GM12801 (cell line): ENCODE measurements around the gene GNAQ.

Experiments
- CTCF ChIP-seq: IDR thresholded peaks from one replicate; pipeline ENCODE4 v1.5.1; 2011; ENCODE audit warnings: control low read depth; ENCODE audit not compliant: insufficient read length; ENCODE audit errors: extremely low read depth

Gene GNAQ

DNA sequence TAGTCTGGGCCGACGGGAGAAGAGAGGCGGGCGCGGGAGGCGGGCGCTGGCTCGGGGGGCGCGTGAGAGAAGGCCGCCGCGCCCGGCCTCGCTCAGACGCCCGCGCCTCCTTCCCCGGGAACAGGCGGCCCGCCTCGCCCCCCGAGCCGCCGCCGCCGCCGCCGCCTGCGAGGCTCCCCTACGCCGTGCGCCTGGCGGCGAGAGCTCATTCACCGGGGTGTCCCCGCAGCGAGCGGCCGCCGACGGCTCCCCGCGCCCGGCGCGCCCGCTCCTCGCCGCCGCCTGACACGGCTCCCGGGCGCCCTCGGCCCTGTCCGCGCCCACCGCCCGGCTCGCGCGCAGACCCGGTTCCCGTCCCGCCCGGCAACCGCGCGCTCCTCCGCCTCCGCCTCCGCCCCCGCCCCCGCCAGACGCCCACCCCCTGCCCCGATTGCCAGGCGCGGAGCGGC, at the start of gene GNAQ:
Gene GNAQ (minus strand): TSS at position 368 of the 449 bp plus-strand sequence. CDS start 576 bp downstream, outside the sequence.
- no peak for TF ChIP-seq CTCF

- TF ChIP-seq CTCF, result no peak
Measured at GRCh38 chr9:78074385-78075291, 43.0 kb upstream of the GNAQ start.

DNA sequence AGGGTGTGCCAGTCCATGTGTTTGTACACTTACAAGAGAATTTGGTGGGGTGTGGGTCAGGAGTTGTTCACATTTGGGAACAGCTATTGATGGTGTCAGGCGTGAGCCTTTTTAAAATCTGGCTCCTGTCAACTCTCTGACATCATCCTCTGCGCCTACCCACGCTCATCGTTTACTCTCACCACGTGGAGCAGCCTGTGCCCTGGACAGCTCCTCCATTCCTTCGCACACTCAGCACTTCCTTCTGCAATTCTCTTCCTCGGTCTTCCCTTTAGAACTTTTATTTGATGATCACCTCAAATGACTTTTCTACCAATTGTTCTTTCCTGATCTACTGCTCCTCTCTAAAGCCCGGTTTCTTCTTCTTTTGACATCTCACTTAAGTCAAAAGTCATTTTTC, 42.1 kb upstream of the GNAQ start:
- no peak for TF ChIP-seq CTCF

DNA sequence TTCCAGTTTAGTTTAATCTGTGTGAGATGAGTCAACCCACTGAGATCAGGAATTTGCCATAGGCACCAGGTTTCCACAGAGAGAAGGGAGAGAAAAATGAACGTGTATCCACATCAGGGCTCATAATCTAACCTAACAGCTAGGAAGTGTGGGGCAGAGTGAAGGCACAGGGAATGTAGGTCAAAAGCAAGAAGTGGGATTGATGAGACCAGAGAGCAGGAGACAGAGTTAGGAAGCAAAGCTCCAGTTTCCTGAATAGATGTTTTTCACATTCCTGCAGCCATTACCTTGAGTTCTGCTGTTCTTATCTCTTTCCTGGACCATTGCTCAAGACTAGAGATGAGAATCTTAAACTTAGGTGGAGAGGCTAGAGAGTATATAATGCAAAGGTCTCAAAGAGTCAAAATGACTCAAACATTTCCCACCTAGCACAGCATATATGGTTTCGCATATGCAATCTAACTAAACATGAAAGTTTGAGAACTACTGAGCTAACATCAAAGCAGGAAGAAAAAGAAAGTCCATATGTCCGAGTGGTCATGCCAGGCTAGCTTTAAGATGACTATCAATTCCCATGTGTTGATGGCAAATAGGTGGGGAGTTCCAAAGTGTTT, 41.1 kb upstream of the GNAQ start:
- TF ChIP-seq CTCF, result no peak

DNA sequence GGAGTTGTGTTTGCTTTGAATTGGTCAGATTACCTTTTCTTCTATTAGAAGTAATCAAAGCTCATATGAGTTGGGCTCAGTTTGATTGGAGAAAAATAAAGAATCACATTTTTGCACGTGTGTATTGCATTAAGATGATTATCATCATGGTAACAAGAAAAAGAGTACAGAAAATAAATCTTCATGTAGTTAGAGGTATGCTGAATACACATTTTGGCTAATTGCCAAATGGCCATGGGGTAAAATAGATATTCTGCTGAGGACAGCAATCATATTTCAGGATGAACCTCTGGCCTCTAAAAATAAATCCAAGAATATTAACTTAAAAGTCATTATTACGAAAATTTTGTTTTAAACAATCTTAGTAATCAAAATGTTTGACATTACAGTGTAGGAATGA, 38.9 kb upstream of the GNAQ start:
- no peak for TF ChIP-seq CTCF

DNA sequence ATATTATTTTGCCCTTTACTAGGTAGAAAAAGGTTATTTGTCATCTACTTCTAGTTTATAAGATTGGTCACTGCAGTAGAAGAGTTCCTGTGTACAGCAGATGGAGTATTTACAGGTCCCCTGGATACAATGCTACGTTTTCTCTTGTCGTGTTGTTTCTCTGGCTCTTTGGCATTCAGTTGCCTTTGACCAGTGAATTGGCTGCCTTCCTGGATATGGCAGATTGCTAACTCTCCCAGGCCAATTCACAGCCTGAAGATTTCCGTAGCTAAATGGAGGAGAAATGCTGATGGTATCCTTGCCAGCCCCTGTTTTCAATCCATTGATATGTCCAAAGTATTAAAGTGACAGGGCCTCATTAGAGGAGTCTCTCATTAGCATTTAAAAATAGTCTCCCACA, 32.5 kb upstream of the GNAQ start:
- no peak for TF ChIP-seq CTCF

- TF ChIP-seq CTCF, result no peak
Measured at GRCh38 chr9:78062710-78063109, 31.1 kb upstream of the GNAQ start.
